Body of pancreas (tissue), 4 donors: ENCODE measurements around the gene POLR3C. TPM values are rescaled to one million over a fixed set of nuclear protein-coding genes. Genes with fewer than 3 reads are reported as not detected.
A peak's percentile ranks its signal among the peaks of the same experiment; 100 is the strongest.
"Not testable (repeated sequence)": the region's sequence is repeated elsewhere in the genome, so short reads cannot be mapped to it uniquely, and the experiment has no call there.

ENCODE experiments used
- ATAC-seq: fragments of 150-250 bp; one replicate; pipeline ENCODE4 v1.9.1; 2016
- DNase-seq, 4 donors: peaks; one replicate each; pipeline ENCODE4 v3.0.0-alpha.2; 2019
- H3K27ac ChIP-seq, 4 donors: fragments of 200-600 bp; sonication (generic); 1 replicate in 3 of 4; 2 replicates in 1 of 4; pipeline versions ENCODE4 v1.5.1 to v1.6.1; 2016 to 2019; ENCODE audit warnings: mild to moderate bottlenecking in 1 of 4, mixed read lengths in 1 of 4, moderate library complexity in 1 of 4
- H3K27me3 ChIP-seq, 2 donors: fragments of 200-600 bp; sonication (generic); one replicate each; pipeline ENCODE4 v1.6.0; 2016; ENCODE audit warnings: mild to moderate bottlenecking in 1 of 2
- H3K36me3 ChIP-seq, 2 donors: fragments of 200-600 bp; sonication (generic); replicated peaks in 1 of 2; 2 replicates each; pipeline ENCODE4 v1.5.1; 2016; ENCODE audit warnings: low read depth in 2 of 2; ENCODE audit not compliant: insufficient read depth in 1 of 2
- H3K4me1 ChIP-seq: fragments of 200-600 bp; sonication (generic); one replicate; pipeline ENCODE4 v1.6.0; 2016
- H3K4me3 ChIP-seq, 2 donors: fragments of 200-600 bp; sonication (generic); 1 replicate in 1 of 2; 2 replicates in 1 of 2; pipeline ENCODE4 v1.5.1; 2016 to 2019
- H3K9me3 ChIP-seq, 3 donors: fragments of 200-600 bp; sonication (generic); 1 replicate in 2 of 3; 2 replicates in 1 of 3; pipeline ENCODE4 v1.5.1; 2016
- CTCF ChIP-seq, 7 experiments: fragments of 450-650 bp in 4 of 7; fragments of 200-600 bp in 3 of 7; sonication (generic) in 3 of 7; IDR thresholded peaks; one replicate each; pipeline ENCODE4 v1.5.1; 2016 to 2019; ENCODE audit warnings: antibody characterized with exemption in 7 of 7
- POLR2A ChIP-seq, 3 donors: fragments of 450-650 bp; IDR thresholded peaks; one replicate each; pipeline ENCODE4 v1.6.1; 2016; ENCODE audit warnings: antibody characterized with exemption in 3 of 3, mild to moderate bottlenecking in 2 of 3
- WGBS, 2 donors: methylation state at CpG; one replicate each; pipeline ENCODE4 v1.1.5; 2017; 5-methylcytosine and 5-hydroxymethylcytosine counted together
- intact Hi-C: fragments of 100-400 bp; cut with DNase I; formaldehyde crosslinking; loops from one replicate; pipeline ENCODE4 v1.15.1; 2023
- total RNA-seq, 2 donors: library from RNA; depleted of rRNA; stranded (reverse); fragments of >200 nt; gene quantifications; one replicate each; pipeline ENCODE4 v1.1.0, GENCODE V29; 2016

POLR3C gene
- total RNA-seq, 2 donors from 2014 or later: 15.6 to 31.6 TPM

GRCh38 chr1:145824499-145824842 lies 471 bp downstream of the POLR3C start:
- Histone ChIP-seq H3K36me3 (peaks cover 10 to 24% of the 10 kb centered on the region in 2 donors), H3K27ac (peak overlapping the region; percentile 71 to 96 (median 82)), H3K27me3 (no peaks in the 10 kb centered on the region), H3K4me1 (peaks cover 21% of the 10 kb centered on the region), H3K4me3 (peak overlapping the region; percentile 9 to 98), H3K9me3 (no peaks in the 10 kb centered on the region)
- no peak for DNase-seq
- intact Hi-C loops: no loop called here
- WGBS, 2 donors: 1% methylated on average over 7 of the region's 7 CpGs
- ATAC-seq: no peak
- TF ChIP-seq POLR2A (IDR thresholded peaks at IDR 0.05): no peak
- TF ChIP-seq CTCF (IDR thresholded peaks at IDR 0.05): no peak

GRCh38 chr1:145826030-145826429 lies 2.0 kb downstream of the POLR3C start:
- Histone ChIP-seq H3K36me3 (peaks cover 10 to 31% of the 10 kb centered on the region in 2 donors), H3K27me3 (no peaks in the 10 kb centered on the region), H3K27ac (no peak overlapping the region), H3K9me3 (no peaks in the 10 kb centered on the region), H3K4me1 (peaks cover 18% of the 10 kb centered on the region), H3K4me3 (no peak overlapping the region)
- ATAC-seq: no peak
- TF ChIP-seq POLR2A (IDR thresholded peaks at IDR 0.05): no peak
- TF ChIP-seq CTCF (IDR thresholded peaks at IDR 0.05): no peak
- intact Hi-C loops: no loop called here
- no peak for DNase-seq
- 89 to 93% methylated on average over 2 of the region's 2 CpGs for WGBS, 2 donors

GRCh38 chr1:145827966-145828365 lies 4.0 kb downstream of the POLR3C start:
- H3K36me3 ChIP-seq: peaks cover 10 to 33% of the 10 kb centered on the region in 2 donors
- no peaks in the 10 kb centered on the region for H3K9me3 ChIP-seq
- no peak overlapping the region for H3K4me3 ChIP-seq
- peaks cover 14% of the 10 kb centered on the region for H3K4me1 ChIP-seq
- H3K27ac ChIP-seq: no peak overlapping the region
- no peaks in the 10 kb centered on the region for H3K27me3 ChIP-seq
- no peak for TF ChIP-seq POLR2A (IDR thresholded peaks at IDR 0.05)
- no peak for TF ChIP-seq CTCF (IDR thresholded peaks at IDR 0.05)
- no peak for DNase-seq
- intact Hi-C loops: no loop called here
- no peak for ATAC-seq

GRCh38 chr1:145828367-145829026 lies 4.5 kb downstream of the POLR3C start:
- no peaks in the 10 kb centered on the region for H3K9me3 ChIP-seq
- H3K4me3 ChIP-seq: no peak overlapping the region
- DNase-seq (no peak), ATAC-seq (no peak)
- peaks cover 10 to 38% of the 10 kb centered on the region in 2 donors for H3K36me3 ChIP-seq
- intact Hi-C loops: no loop called here
- no peak overlapping the region for H3K27ac ChIP-seq
- H3K4me1 ChIP-seq: peaks cover 14% of the 10 kb centered on the region
- no peak for TF ChIP-seq POLR2A (IDR thresholded peaks at IDR 0.05)
- no peak for TF ChIP-seq CTCF (IDR thresholded peaks at IDR 0.05)
- H3K27me3 ChIP-seq: no peaks in the 10 kb centered on the region

DNA sequence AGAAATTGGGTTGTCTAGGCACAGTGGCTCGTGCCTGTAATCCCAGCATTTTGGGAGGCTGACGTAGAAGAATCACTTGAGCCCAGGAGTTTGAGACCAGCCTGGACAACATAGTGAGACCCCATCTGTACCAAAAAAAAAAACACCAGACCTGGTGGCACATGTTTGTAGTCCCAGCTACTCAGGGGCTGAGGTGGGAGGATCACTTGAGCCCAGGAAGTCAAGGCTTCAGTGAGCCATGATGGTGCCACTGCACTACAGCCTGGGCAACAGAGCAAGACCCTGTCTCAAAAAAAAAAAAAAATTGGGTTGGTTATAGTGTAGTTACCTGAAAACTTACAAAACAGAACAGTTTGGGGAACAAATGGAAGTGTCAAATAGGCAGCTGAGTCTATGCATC lies 6.8 kb downstream of the POLR3C start:
- intact Hi-C loops, H3K27ac ChIP-seq, H3K9me3 ChIP-seq, DNase-seq, ATAC-seq, H3K27me3 ChIP-seq, H3K4me1 ChIP-seq, H3K4me3 ChIP-seq: not testable (repeated sequence)
- peaks cover 10 to 49% of the 10 kb centered on the region in 2 donors for H3K36me3 ChIP-seq
- 94 to 100% methylated on average over 2 of the region's 2 CpGs for WGBS, 2 donors
